ENCODE measurements around the gene CRABP2.

GRCh38 chr1:156693848-156694689 lies 11.3 kb downstream of the CRABP2 start:
- no peak for TF ChIP-seq RAD21 (IDR thresholded peaks at IDR 0.05; ENCODE audit: low read length)
- TF ChIP-seq EP300 (IDR thresholded peaks at IDR 0.05; ENCODE audit: borderline replicate concordance in 1 of 2, low read depth in 1 of 2, low read length in 1 of 2) = no peak
- TF ChIP-seq MXI1 (IDR thresholded peaks at IDR 0.05; ENCODE audit: low read depth, low read length) = no peak
- no peak for TF ChIP-seq TAF1 (IDR thresholded peaks at IDR 0.05; ENCODE audit: borderline replicate concordance, low read depth, low read length)
- TF ChIP-seq MAX (IDR thresholded peaks at IDR 0.05; ENCODE audit: low read depth) = no peak
- TF ChIP-seq, protein P1, sequence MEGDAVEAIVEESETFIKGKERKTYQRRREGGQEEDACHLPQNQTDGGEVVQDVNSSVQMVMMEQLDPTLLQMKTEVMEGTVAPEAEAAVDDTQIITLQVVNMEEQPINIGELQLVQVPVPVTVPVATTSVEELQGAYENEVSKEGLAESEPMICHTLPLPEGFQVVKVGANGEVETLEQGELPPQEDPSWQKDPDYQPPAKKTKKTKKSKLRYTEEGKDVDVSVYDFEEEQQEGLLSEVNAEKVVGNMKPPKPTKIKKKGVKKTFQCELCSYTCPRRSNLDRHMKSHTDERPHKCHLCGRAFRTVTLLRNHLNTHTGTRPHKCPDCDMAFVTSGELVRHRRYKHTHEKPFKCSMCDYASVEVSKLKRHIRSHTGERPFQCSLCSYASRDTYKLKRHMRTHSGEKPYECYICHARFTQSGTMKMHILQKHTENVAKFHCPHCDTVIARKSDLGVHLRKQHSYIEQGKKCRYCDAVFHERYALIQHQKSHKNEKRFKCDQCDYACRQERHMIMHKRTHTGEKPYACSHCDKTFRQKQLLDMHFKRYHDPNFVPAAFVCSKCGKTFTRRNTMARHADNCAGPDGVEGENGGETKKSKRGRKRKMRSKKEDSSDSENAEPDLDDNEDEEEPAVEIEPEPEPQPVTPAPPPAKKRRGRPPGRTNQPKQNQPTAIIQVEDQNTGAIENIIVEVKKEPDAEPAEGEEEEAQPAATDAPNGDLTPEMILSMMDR (IDR thresholded peaks at IDR 0.05) = no peak

Measured in SK-N-SH (cell line).